Upper lobe of right lung (tissue), 1 donor: ENCODE data around the gene DPPA4. TPM values are rescaled to one million over a fixed set of nuclear protein-coding genes. Genes with fewer than 3 reads are reported as not detected.

Source experiments
- ATAC-seq: fragments of 200-7000 bp; cut with Tn5 transposase; one replicate; pipeline ENCODE4 v1.9.1; 2020; ENCODE audit warnings: mild to moderate bottlenecking, moderate library complexity
- DNase-seq: peaks from one replicate; pipeline ENCODE4 v3.0.0-alpha.2; 2020
- H3K27ac ChIP-seq: fragments of 200-600 bp; one replicate; pipeline ENCODE4 v1.8.0; 2022
- H3K27me3 ChIP-seq: fragments of 200-600 bp; one replicate; pipeline ENCODE4 v1.8.0; 2022; ENCODE audit warnings: mild to moderate bottlenecking
- H3K36me3 ChIP-seq: fragments of 200-600 bp; one replicate; pipeline ENCODE4 v1.8.0; 2022
- H3K4me1 ChIP-seq: fragments of 200-600 bp; one replicate; pipeline ENCODE4 v1.8.0; 2022
- H3K4me3 ChIP-seq: fragments of 200-600 bp; one replicate; pipeline ENCODE4 v1.8.0; 2022; ENCODE audit warnings: mild to moderate bottlenecking
- H3K9me3 ChIP-seq: fragments of 200-600 bp; one replicate; pipeline ENCODE4 v1.8.0; 2022
- intact Hi-C: fragments of 100-400 bp; cut with DNase I; formaldehyde crosslinking; loops from one replicate; pipeline ENCODE4 v1.11.0; 2022
- total RNA-seq: library from RNA; stranded (reverse); fragmentation: NEBNext Ultra II Directional; extraction: Animal tissue kit (Norgen Biotek cat#: 25700); gene quantifications from one replicate; pipeline ENCODE4 v1.2.1, GENCODE V29; 2021
- TF ChIP-seq, protein P1 (sequence below): fragments of 200-600 bp; IDR thresholded peaks from one replicate; pipeline ENCODE4 v1.8.0; 2022; ENCODE audit warnings: antibody characterized with exemption
- donor health status: DM: no; HTN: yes; CAD: no; lungs with severe emphysema.

DPPA4 gene
- total RNA-seq, 1 donor from 2014 or later, result not detected

DNA sequence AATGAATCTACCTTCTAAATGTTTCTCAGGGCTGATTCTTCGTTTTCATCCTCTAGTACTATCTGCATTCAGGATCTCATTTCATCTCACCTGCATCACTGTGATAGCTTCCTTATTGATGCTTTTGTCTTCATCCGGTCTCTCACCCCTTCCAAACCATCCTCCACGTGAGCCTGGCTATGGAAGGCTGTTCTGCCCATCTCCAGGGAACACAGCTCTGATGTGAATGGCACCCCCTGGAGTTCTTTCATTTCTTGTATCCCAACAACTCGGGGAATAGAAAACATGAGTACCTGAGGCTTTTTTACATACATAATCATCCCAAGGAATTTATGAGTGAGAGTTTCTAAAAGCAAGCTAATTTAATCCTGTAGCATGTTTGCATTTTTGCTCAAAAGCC is 8.8 kb upstream of the DPPA4 start:
- H3K4me1 ChIP-seq, result no peaks in the 10 kb centered on the region
- intact Hi-C loops, result no loop called here
- ATAC-seq, result no peak
- no peaks in the 10 kb centered on the region for H3K9me3 ChIP-seq
- H3K4me3 ChIP-seq, result no peak overlapping the region
- no peaks in the 10 kb centered on the region for H3K27me3 ChIP-seq
- no peaks in the 10 kb centered on the region for H3K36me3 ChIP-seq
- H3K27ac ChIP-seq, result no peak overlapping the region
- DNase-seq, result no peak
- TF ChIP-seq, protein P1, sequence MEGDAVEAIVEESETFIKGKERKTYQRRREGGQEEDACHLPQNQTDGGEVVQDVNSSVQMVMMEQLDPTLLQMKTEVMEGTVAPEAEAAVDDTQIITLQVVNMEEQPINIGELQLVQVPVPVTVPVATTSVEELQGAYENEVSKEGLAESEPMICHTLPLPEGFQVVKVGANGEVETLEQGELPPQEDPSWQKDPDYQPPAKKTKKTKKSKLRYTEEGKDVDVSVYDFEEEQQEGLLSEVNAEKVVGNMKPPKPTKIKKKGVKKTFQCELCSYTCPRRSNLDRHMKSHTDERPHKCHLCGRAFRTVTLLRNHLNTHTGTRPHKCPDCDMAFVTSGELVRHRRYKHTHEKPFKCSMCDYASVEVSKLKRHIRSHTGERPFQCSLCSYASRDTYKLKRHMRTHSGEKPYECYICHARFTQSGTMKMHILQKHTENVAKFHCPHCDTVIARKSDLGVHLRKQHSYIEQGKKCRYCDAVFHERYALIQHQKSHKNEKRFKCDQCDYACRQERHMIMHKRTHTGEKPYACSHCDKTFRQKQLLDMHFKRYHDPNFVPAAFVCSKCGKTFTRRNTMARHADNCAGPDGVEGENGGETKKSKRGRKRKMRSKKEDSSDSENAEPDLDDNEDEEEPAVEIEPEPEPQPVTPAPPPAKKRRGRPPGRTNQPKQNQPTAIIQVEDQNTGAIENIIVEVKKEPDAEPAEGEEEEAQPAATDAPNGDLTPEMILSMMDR, result no peak

GRCh38 chr3:109339714-109340648 is 2.6 kb upstream of the DPPA4 start:
- H3K27me3 ChIP-seq, result peaks cover 18% of the 10 kb centered on the region
- H3K4me1 ChIP-seq, result no peaks in the 10 kb centered on the region
- no peaks in the 10 kb centered on the region for H3K9me3 ChIP-seq
- TF ChIP-seq, protein P1, result no peak
- no peaks in the 10 kb centered on the region for H3K36me3 ChIP-seq
- no peak for ATAC-seq
- no peak overlapping the region for H3K4me3 ChIP-seq
- no peak overlapping the region for H3K27ac ChIP-seq
- intact Hi-C loops, result no loop called here
- DNase-seq, result no peak

- Histone ChIP-seq H3K27me3 (peaks cover 18% of the 10 kb centered on the region), H3K36me3 (no peaks in the 10 kb centered on the region), H3K9me3 (no peaks in the 10 kb centered on the region), H3K27ac (no peak overlapping the region), H3K4me1 (no peaks in the 10 kb centered on the region), H3K4me3 (no peak overlapping the region)
- intact Hi-C loops, result no loop called here
- no peak for ATAC-seq
- TF ChIP-seq, protein P1, result no peak
- DNase-seq, result no peak
Measured at GRCh38 chr3:109339197-109339596, 1.9 kb upstream of the DPPA4 start.

DNA sequence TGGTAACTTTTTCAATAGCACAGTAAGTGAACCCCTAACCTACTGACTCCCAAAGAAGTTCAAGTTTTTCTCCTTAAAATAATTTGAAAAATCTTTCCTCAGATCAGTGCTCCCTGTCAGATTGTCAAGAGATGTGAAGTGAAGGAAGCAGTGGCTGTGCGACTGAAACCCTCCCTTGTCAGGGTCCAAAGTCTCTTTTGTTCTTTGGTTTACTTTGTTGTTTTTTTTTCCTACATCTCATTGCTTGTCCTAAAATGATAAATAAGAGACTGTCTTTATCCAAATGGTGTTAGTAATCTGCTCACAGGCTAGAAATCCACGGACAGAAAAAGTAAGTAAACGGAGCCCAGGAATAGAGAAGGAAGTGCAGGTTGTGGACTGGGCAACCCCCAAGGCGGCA is 976 bp upstream of the DPPA4 start:
- no peaks in the 10 kb centered on the region for H3K9me3 ChIP-seq
- no peak for ATAC-seq
- TF ChIP-seq, protein P1, result no peak
- intact Hi-C loops, result no loop called here
- H3K27me3 ChIP-seq, result peaks cover 18% of the 10 kb centered on the region
- no peak for DNase-seq
- no peak overlapping the region for H3K27ac ChIP-seq
- H3K4me1 ChIP-seq, result no peaks in the 10 kb centered on the region
- H3K36me3 ChIP-seq, result no peaks in the 10 kb centered on the region
- H3K4me3 ChIP-seq, result no peak overlapping the region

GRCh38 chr3:109336291-109336861 is 970 bp downstream of the DPPA4 start:
- Histone ChIP-seq H3K9me3 (no peaks in the 10 kb centered on the region), H3K4me1 (no peaks in the 10 kb centered on the region), H3K27me3 (peaks cover 18% of the 10 kb centered on the region), H3K4me3 (peak overlapping the region; percentile 38), H3K36me3 (no peaks in the 10 kb centered on the region), H3K27ac (no peak overlapping the region)
- intact Hi-C loops, result no loop called here
- TF ChIP-seq, protein P1, result no peak
- no peak for DNase-seq
- peak; percentile 62 for ATAC-seq
